Neural cell (in vitro differentiated cells): ENCODE results near the gene ABCC3. TPM values are rescaled to one million over a fixed set of nuclear protein-coding genes. Genes with fewer than 3 reads are reported as not detected.
"Not testable (repeated sequence)": the region's sequence is repeated elsewhere in the genome, so short reads cannot be mapped to it uniquely, and the experiment has no call there.

ENCODE experiments used
- H2AFZ ChIP-seq: fragments of 200-600, 300-800 bp; sonication (generic), shearing (Covaris generic); 2 replicates; pipeline ENCODE4 v1.6.0; 2014; ENCODE audit warnings: low read depth, mild to moderate bottlenecking, antibody characterized with exemption, low read length, moderate library complexity
- H3F3A ChIP-seq: fragments of 200-600 bp; shearing (Covaris generic); 2 replicates; pipeline ENCODE4 v1.6.1; 2016; ENCODE audit warnings: mild to moderate bottlenecking, moderate library complexity, mixed read lengths, antibody characterized with exemption, low read length; ENCODE audit not compliant: insufficient read depth, poor library complexity, severe bottlenecking
- H3K27ac ChIP-seq: fragments of 200-600, 300-800 bp; sonication (generic), shearing (Covaris generic); 2 replicates; pipeline ENCODE4 v1.5.1; 2014; ENCODE audit warnings: mild to moderate bottlenecking, low read length, moderate library complexity
- H3K27me3 ChIP-seq: fragments of 300-800, 200-600 bp; sonication (generic), shearing (Covaris generic); 2 replicates; pipeline ENCODE4 v1.6.0; 2014; ENCODE audit warnings: mild to moderate bottlenecking, low read depth, low read length, moderate library complexity; ENCODE audit not compliant: insufficient read depth
- H3K36me3 ChIP-seq: fragments of 300-800, 200-600 bp; sonication (generic), shearing (Covaris generic); 2 replicates; pipeline ENCODE4 v1.5.1; 2014; ENCODE audit warnings: mild to moderate bottlenecking, antibody characterized with exemption, low read length, moderate library complexity; ENCODE audit not compliant: insufficient read depth
- H3K4me2 ChIP-seq: fragments of 300-800, 200-600 bp; sonication (generic), shearing (Covaris generic); 2 replicates; pipeline ENCODE4 v1.6.0; 2014; ENCODE audit warnings: mild to moderate bottlenecking, low read length
- H3K4me3 ChIP-seq: fragments of 300-800, 200-600 bp; sonication (generic), shearing (Covaris generic); 2 replicates; pipeline ENCODE4 v1.5.1; 2014; ENCODE audit warnings: mild to moderate bottlenecking, low read length, moderate library complexity
- H3K79me2 ChIP-seq: fragments of 200-600 bp; shearing (Covaris generic); replicated peaks from 2 replicates; pipeline ENCODE4 v1.6.0; 2014; ENCODE audit warnings: mild to moderate bottlenecking, low read length, moderate library complexity; ENCODE audit not compliant: insufficient read depth
- H3K9ac ChIP-seq: fragments of 300-800, 200-600 bp; sonication (generic), shearing (Covaris generic); 2 replicates; pipeline ENCODE4 v1.6.1; 2016; ENCODE audit warnings: mild to moderate bottlenecking, low read length, mixed read lengths
- H3K9me2 ChIP-seq: fragments of 200-600 bp; shearing (Covaris generic); 2 replicates; pipeline ENCODE4 v1.6.1; 2016; ENCODE audit warnings: mild to moderate bottlenecking, low read length, mixed read lengths; ENCODE audit not compliant: insufficient read depth
- H3K9me3 ChIP-seq: fragments of 200-600, 300-800 bp; sonication (generic), shearing (Covaris generic); 2 replicates; pipeline ENCODE4 v1.6.1; 2016; ENCODE audit warnings: mild to moderate bottlenecking, mixed run types, low read length, moderate library complexity, mixed read lengths
- H4K20me1 ChIP-seq: fragments of 200-600 bp; shearing (Covaris generic); 2 replicates; pipeline ENCODE4 v1.6.1; 2016; ENCODE audit warnings: mild to moderate bottlenecking, mixed run types; ENCODE audit not compliant: insufficient read depth
- CTCF ChIP-seq: fragments of 450-650 bp; IDR thresholded peaks from 2 replicates; pipeline ENCODE4 v1.5.1; 2014; ENCODE audit warnings: antibody characterized with exemption, mild to moderate bottlenecking, moderate library complexity; ENCODE audit not compliant: poor library complexity, severe bottlenecking
- EP300 ChIP-seq: fragments of 450-650 bp; conservative IDR thresholded peaks from 2 replicates; pipeline ENCODE4 v1.6.1; 2014; ENCODE audit warnings: antibody characterized with exemption, mild to moderate bottlenecking, moderate library complexity; ENCODE audit not compliant: poor library complexity, severe bottlenecking
- EZH2 ChIP-seq: fragments of 200-600, 300-800 bp; shearing (Covaris generic), sonication (generic); IDR thresholded peaks from 2 replicates; pipeline ENCODE4 v1.6.1; 2014; ENCODE audit warnings: antibody characterized with exemption, low read length, borderline replicate concordance, mild to moderate bottlenecking; ENCODE audit not compliant: insufficient read depth, poor library complexity, severe bottlenecking
- MXI1 ChIP-seq: fragments of 450-650 bp; conservative IDR thresholded peaks from 2 replicates; pipeline ENCODE4 v1.6.1; 2014; ENCODE audit warnings: antibody characterized with exemption, mild to moderate bottlenecking; ENCODE audit not compliant: poor library complexity, severe bottlenecking
- POLR2AphosphoS5 ChIP-seq: IDR thresholded peaks from 2 replicates; pipeline ENCODE4 v1.6.1; 2012
- RAD21 ChIP-seq: fragments of 450-650 bp; conservative IDR thresholded peaks from 2 replicates; pipeline ENCODE4 v1.6.1; 2014; ENCODE audit warnings: antibody characterized with exemption, mild to moderate bottlenecking, moderate library complexity
- REST ChIP-seq: IDR thresholded peaks from 2 replicates; pipeline ENCODE4 v1.6.1; 2012; ENCODE audit warnings: borderline replicate concordance
- SMC3 ChIP-seq: fragments of 450-650 bp; conservative IDR thresholded peaks from 2 replicates; pipeline ENCODE4 v1.6.1; 2014; ENCODE audit warnings: antibody characterized with exemption, mild to moderate bottlenecking, moderate library complexity; ENCODE audit not compliant: poor library complexity
- TAF1 ChIP-seq: IDR thresholded peaks from 2 replicates; pipeline ENCODE4 v1.6.1; 2012; ENCODE audit warnings: low read depth
- polyA plus RNA-seq: library from polyadenylated mRNA; depleted of rRNA; stranded (reverse); fragments of >200 nt; gene quantifications from 2 replicates; pipeline ENCODE4 v1.2.3, GENCODE V29; 2014

ABCC3 gene
- polyA plus RNA-seq, 1 donor from 2014 or later: not detected

GRCh38 chr17:50680126-50680525 lies 45.4 kb downstream of the ABCC3 start:
- Histone ChIP-seq H3K9me2 (no peaks in the 10 kb centered on the region), H3K9ac (no peak overlapping the region), H3K36me3 (no peaks in the 10 kb centered on the region), H3K9me3 (no peaks in the 10 kb centered on the region), H3K4me2 (no peak overlapping the region), H4K20me1 (no peaks in the 10 kb centered on the region), H3F3A (no peaks in the 10 kb centered on the region), H3K79me2 (no peaks in the 10 kb centered on the region), H3K4me3 (no peak overlapping the region), H3K27ac (no peak overlapping the region), H3K27me3 (no peaks in the 10 kb centered on the region), H2AFZ (no peak overlapping the region)
- TF ChIP-seq EP300 (no peak), TAF1 (no peak), MXI1 (no peak), SMC3 (no peak), CTCF (no peak), EZH2 (no peak), REST (no peak), RAD21 (no peak), POLR2AphosphoS5 (no peak)

- H3K9me2 ChIP-seq, H3K9ac ChIP-seq, H3F3A ChIP-seq, H3K4me3 ChIP-seq, H3K4me2 ChIP-seq, H3K9me3 ChIP-seq, H3K27ac ChIP-seq, H3K36me3 ChIP-seq, H3K27me3 ChIP-seq, H4K20me1 ChIP-seq, H3K79me2 ChIP-seq: not testable (repeated sequence)
- peak overlapping the region; percentile 12 for H2AFZ ChIP-seq
Observed at GRCh38 chr17:50680543-50681262, 46.0 kb downstream of the ABCC3 start.
